Mucosa of descending colon (tissue), 3 donors: ENCODE data around the gene PNPLA1. TPM values are rescaled to one million over a fixed set of nuclear protein-coding genes. Genes with fewer than 3 reads are reported as not detected.

Experiments used
- ATAC-seq: fragments of 200-7000 bp; cut with Tn5 transposase; one replicate; pipeline ENCODE4 v1.9.1; 2020; ENCODE audit warnings: mild to moderate bottlenecking, moderate library complexity
- DNase-seq, 3 donors: peaks; one replicate each; pipeline ENCODE4 v3.0.0-alpha.2; 2020
- H3K36me3 ChIP-seq: fragments of 200-600 bp; one replicate; pipeline ENCODE4 v1.8.0; 2021; ENCODE audit warnings: low read depth, mild to moderate bottlenecking
- H3K4me1 ChIP-seq: fragments of 200-600 bp; one replicate; pipeline ENCODE4 v1.8.0; 2021; ENCODE audit warnings: low read depth, mild to moderate bottlenecking
- H3K4me3 ChIP-seq: fragments of 200-600 bp; one replicate; pipeline ENCODE4 v1.8.0; 2021; ENCODE audit warnings: mild to moderate bottlenecking
- H3K9me3 ChIP-seq: fragments of 200-600 bp; one replicate; pipeline ENCODE4 v1.8.0; 2021; ENCODE audit warnings: mild to moderate bottlenecking
- CTCF ChIP-seq: fragments of 200-600 bp; IDR thresholded peaks from one replicate; pipeline ENCODE4 v1.8.0; 2022; ENCODE audit warnings: antibody characterized with exemption, mild to moderate bottlenecking
- intact Hi-C, 2 donors: fragments of 100-400 bp; cut with DNase I in 1 of 2; cut with micrococcal nuclease in 1 of 2; formaldehyde crosslinking; loops; one replicate each; pipeline versions ENCODE4 v1.11.0 to v1.11.1; 2022; cut with DNase I, micrococcal nuclease
- total RNA-seq, 3 donors: library from RNA; stranded (reverse); fragmentation: NEBNext Ultra II Directional in 2 of 3; extraction: Animal tissue kit (Norgen Biotek cat#: 25700) in 2 of 3; gene quantifications; one replicate each; pipeline versions ENCODE4 v1.2.1 to v1.2.4, GENCODE V29; 2021 to 2023
- donor health status: DM: no; HTN: no; CAD: no; lungs with moderate emphysema.
- donor health status: DM: no; HTN: no; CAD: no.
- donor health status: DM: no; HTN: yes; CAD: no.

The PNPLA1 gene
- total RNA-seq, 3 donors from 2014 or later = 0.19 to 0.38 (median 0.27) TPM

- intact Hi-C loops = no loop called here
- no peak for DNase-seq
- Histone ChIP-seq H3K4me1 (no peaks in the 10 kb centered on the region), H3K36me3 (no peaks in the 10 kb centered on the region), H3K4me3 (no peak overlapping the region), H3K9me3 (no peaks in the 10 kb centered on the region)
- no peak for TF ChIP-seq CTCF
- no peak for ATAC-seq
These were observed 76.8 kb downstream of the PNPLA1 start for GRCh38 chr6:36346486-36347273.

- Histone ChIP-seq H3K36me3 (no peaks in the 10 kb centered on the region), H3K4me3 (no peak overlapping the region), H3K9me3 (no peaks in the 10 kb centered on the region), H3K4me1 (no peaks in the 10 kb centered on the region)
- TF ChIP-seq CTCF = no peak
- ATAC-seq (no peak), DNase-seq (no peak)
- intact Hi-C loops = no loop called here
These were observed 77.8 kb downstream of the PNPLA1 start for GRCh38 chr6:36347621-36348020.

GRCh38 chr6:36349240-36349639 is 79.4 kb downstream of the PNPLA1 start:
- H3K9me3 ChIP-seq = no peaks in the 10 kb centered on the region
- intact Hi-C loops = no loop called here
- no peak for TF ChIP-seq CTCF
- ATAC-seq = peak; percentile 82
- DNase-seq = peak; percentile 76 to 85 (median 81)
- no peaks in the 10 kb centered on the region for H3K4me1 ChIP-seq
- H3K4me3 ChIP-seq = no peak overlapping the region
- no peaks in the 10 kb centered on the region for H3K36me3 ChIP-seq

- ATAC-seq (no peak), DNase-seq (no peak)
- no peak for TF ChIP-seq CTCF
- Histone ChIP-seq H3K36me3 (no peaks in the 10 kb centered on the region), H3K4me1 (no peaks in the 10 kb centered on the region), H3K9me3 (no peaks in the 10 kb centered on the region), H3K4me3 (no peak overlapping the region)
- intact Hi-C loops = no loop called here
These were observed 80.2 kb downstream of the PNPLA1 start for GRCh38 chr6:36350082-36350481.

GRCh38 chr6:36350681-36351571 is 81.1 kb downstream of the PNPLA1 start:
- peak; percentile 58 for ATAC-seq
- intact Hi-C loops = no loop called here
- no peak for DNase-seq
- H3K9me3 ChIP-seq = no peaks in the 10 kb centered on the region
- H3K4me1 ChIP-seq = no peaks in the 10 kb centered on the region
- no peak overlapping the region for H3K4me3 ChIP-seq
- TF ChIP-seq CTCF = no peak
- H3K36me3 ChIP-seq = no peaks in the 10 kb centered on the region
